ENCODE data around the gene CRADD. TPM values are rescaled to one million over a fixed set of nuclear protein-coding genes. Genes with fewer than 3 reads are reported as not detected.

Gene CRADD
- total RNA-seq, 2 experiments from 2014 or later, result 5.8 to 9.2 TPM

DNA sequence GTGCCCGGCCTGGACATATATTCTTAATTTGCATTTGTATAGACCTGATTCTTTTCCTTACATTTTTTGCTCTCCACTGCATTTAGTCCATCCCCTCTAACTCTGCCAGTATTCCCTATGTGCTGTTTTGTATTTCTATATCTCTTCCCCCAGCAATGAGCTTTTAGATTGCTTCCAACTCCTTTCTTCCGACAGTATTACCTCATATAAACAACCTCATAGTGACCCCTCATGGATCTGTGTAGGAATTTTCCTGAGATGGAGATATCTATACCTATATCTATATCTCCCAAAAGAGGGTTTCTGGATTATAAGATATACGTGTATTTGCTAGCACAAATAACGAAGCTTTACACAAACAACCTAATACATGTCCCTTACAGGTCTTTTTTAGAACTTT, 161.9 kb downstream of the CRADD start:
- intact Hi-C loops (cut with DNase I, micrococcal nuclease), result no loop called here
- Histone ChIP-seq H3K4me3 (ENCODE audit: low read length) (no peak overlapping the region), H3K27ac (ENCODE audit: low read depth in 1 of 2, low read length in 2 of 2) (no peak overlapping the region), H3K4me1 (ENCODE audit: insufficient read depth, low read length) (no peaks in the 10 kb centered on the region), H3K9me3 (ENCODE audit: control insufficient read depth in 1 of 2, insufficient read depth in 1 of 2, low read length in 2 of 2) (no peaks in the 10 kb centered on the region), H3K27me3 (ENCODE audit: control insufficient read depth in 1 of 2, insufficient read depth in 2 of 2, low read length in 2 of 2) (no peaks in the 10 kb centered on the region), H3K36me3 (ENCODE audit: insufficient read depth, low read length) (no peaks in the 10 kb centered on the region)
- Mint-ChIP-seq H3K9me3 (no peaks in the 10 kb centered on the region), H3K4me3 (no peak overlapping the region), H3K4me1 (ENCODE audit: low read depth) (no peaks in the 10 kb centered on the region), H3K27ac (no peak overlapping the region), H3K27me3 (no peaks in the 10 kb centered on the region), H3K36me3 (ENCODE audit: low read depth) (peaks cover 9% of the 10 kb centered on the region)
- DNase-seq, result no peak
- CTCF ChIA-PET, result interaction anchor here (1.5 kb wide), 1 partner anchor 263 kb away, joined by 5 read pairs; no protein-coding TSS in a partner anchor
- POLR2A ChIA-PET, result no interaction called here
- ATAC-seq (ENCODE audit: poor library complexity), result no peak
- TF ChIP-seq, protein P1, sequence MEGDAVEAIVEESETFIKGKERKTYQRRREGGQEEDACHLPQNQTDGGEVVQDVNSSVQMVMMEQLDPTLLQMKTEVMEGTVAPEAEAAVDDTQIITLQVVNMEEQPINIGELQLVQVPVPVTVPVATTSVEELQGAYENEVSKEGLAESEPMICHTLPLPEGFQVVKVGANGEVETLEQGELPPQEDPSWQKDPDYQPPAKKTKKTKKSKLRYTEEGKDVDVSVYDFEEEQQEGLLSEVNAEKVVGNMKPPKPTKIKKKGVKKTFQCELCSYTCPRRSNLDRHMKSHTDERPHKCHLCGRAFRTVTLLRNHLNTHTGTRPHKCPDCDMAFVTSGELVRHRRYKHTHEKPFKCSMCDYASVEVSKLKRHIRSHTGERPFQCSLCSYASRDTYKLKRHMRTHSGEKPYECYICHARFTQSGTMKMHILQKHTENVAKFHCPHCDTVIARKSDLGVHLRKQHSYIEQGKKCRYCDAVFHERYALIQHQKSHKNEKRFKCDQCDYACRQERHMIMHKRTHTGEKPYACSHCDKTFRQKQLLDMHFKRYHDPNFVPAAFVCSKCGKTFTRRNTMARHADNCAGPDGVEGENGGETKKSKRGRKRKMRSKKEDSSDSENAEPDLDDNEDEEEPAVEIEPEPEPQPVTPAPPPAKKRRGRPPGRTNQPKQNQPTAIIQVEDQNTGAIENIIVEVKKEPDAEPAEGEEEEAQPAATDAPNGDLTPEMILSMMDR (IDR thresholded peaks at IDR 0.05), result no peak

DNA sequence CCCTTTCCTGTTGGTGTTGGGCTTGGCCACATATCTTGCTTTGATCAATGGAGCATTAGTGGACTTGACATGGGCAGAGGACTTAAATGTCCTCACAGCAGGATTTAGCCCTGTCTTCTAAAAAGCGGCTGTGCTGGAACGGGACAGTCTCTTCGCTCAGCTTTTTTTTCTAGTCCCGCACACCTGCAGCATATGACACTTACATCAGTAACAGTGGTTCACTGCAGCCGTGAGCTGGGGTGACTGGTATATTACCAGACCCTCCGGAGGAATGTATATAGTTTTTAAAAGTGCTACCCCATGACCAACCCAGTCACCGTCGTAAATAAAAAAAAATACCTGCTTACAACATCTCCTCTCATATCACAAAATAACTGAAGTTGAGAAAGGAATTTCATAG, 164.5 kb downstream of the CRADD start:
- Histone ChIP-seq H3K27me3 (ENCODE audit: control insufficient read depth in 1 of 2, insufficient read depth in 2 of 2, low read length in 2 of 2) (no peaks in the 10 kb centered on the region), H3K9me3 (ENCODE audit: control insufficient read depth in 1 of 2, insufficient read depth in 1 of 2, low read length in 2 of 2) (no peaks in the 10 kb centered on the region), H3K4me3 (ENCODE audit: low read length) (no peak overlapping the region), H3K27ac (ENCODE audit: low read depth in 1 of 2, low read length in 2 of 2) (no peak overlapping the region), H3K4me1 (ENCODE audit: insufficient read depth, low read length) (no peaks in the 10 kb centered on the region), H3K36me3 (ENCODE audit: insufficient read depth, low read length) (no peaks in the 10 kb centered on the region)
- POLR2A ChIA-PET, result no interaction called here
- Mint-ChIP-seq H3K4me3 (no peak overlapping the region), H3K4me1 (ENCODE audit: low read depth) (no peaks in the 10 kb centered on the region), H3K27me3 (no peaks in the 10 kb centered on the region), H3K9me3 (no peaks in the 10 kb centered on the region), H3K36me3 (ENCODE audit: low read depth) (peaks cover 9% of the 10 kb centered on the region), H3K27ac (no peak overlapping the region)
- CTCF ChIA-PET, result no interaction called here
- intact Hi-C loops (cut with DNase I, micrococcal nuclease), result no loop called here
- no peak for ATAC-seq (ENCODE audit: poor library complexity)
- TF ChIP-seq, protein P1 (IDR thresholded peaks at IDR 0.05), result no peak
- DNase-seq, result no peak

DNA sequence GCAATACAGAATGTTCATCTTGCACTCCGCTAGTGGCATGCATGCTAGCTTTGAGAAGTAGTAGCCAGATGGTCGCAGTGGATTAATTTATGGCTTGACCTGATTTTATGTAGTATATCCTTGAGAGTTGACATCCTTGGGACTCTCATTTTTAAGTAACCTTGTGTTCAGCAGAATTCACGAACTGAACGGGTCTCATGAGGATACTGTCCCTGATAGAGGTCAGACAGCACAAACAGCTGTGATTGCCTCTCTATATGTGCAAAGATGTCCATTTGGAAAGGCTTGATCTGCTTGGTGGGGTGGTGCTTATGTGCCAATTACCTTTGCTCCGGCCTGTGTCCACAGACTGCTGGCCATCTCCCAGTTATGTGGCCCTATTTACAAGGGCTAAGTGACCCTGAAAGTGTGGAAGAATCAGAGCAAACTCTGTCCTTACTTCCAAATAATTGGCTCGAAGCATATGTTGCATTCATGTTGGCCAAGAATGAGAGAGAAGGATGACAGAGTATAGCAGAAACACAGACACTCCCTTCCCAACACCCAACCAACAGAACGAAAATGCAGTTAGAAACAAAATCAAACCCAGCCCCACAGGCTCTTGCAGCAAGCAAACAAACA, 167.1 kb downstream of the CRADD start:
- DNase-seq (no peak), ATAC-seq (ENCODE audit: poor library complexity) (no peak)
- Mint-ChIP-seq H3K4me1 (ENCODE audit: low read depth) (peaks cover 19% of the 10 kb centered on the region), H3K27me3 (no peaks in the 10 kb centered on the region), H3K4me3 (no peak overlapping the region), H3K9me3 (no peaks in the 10 kb centered on the region), H3K36me3 (ENCODE audit: low read depth) (peaks cover 13% of the 10 kb centered on the region), H3K27ac (no peak overlapping the region)
- TF ChIP-seq, protein P1 (IDR thresholded peaks at IDR 0.05), result no peak
- Histone ChIP-seq H3K9me3 (ENCODE audit: control insufficient read depth in 1 of 2, insufficient read depth in 1 of 2, low read length in 2 of 2) (no peaks in the 10 kb centered on the region), H3K4me1 (ENCODE audit: insufficient read depth, low read length) (peaks cover 9% of the 10 kb centered on the region), H3K36me3 (ENCODE audit: insufficient read depth, low read length) (no peaks in the 10 kb centered on the region), H3K4me3 (ENCODE audit: low read length) (no peak overlapping the region), H3K27me3 (ENCODE audit: control insufficient read depth in 1 of 2, insufficient read depth in 2 of 2, low read length in 2 of 2) (no peaks in the 10 kb centered on the region), H3K27ac (ENCODE audit: low read depth in 1 of 2, low read length in 2 of 2) (no peak overlapping the region)
- intact Hi-C loops (cut with DNase I, micrococcal nuclease), result no loop called here
- POLR2A ChIA-PET, result no interaction called here
- CTCF ChIA-PET, result no interaction called here

All from CD4-positive, alpha-beta T cell (primary cell).